Measurements from ENCODE around the gene PUS7L.

DNA sequence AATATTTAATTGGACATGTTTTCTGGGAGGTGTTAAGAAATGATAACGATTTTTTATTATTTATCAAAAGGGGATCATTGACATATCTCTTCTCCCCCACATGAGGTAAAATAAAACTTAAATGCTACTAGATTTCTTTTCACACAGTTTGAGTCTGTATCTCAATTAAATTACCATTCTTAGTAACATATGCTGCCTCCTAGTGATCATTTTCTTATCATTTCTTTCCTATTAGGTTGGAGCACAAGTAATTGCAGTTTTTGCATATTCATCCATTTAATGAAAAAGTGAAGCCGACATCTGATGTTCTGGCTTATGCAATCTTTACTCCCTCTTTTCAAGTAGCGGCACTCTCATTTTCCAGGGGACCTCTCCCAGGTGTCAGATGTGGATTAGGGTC is 24.9 kb downstream of the PUS7L start:
- TF ChIP-seq, protein P1, sequence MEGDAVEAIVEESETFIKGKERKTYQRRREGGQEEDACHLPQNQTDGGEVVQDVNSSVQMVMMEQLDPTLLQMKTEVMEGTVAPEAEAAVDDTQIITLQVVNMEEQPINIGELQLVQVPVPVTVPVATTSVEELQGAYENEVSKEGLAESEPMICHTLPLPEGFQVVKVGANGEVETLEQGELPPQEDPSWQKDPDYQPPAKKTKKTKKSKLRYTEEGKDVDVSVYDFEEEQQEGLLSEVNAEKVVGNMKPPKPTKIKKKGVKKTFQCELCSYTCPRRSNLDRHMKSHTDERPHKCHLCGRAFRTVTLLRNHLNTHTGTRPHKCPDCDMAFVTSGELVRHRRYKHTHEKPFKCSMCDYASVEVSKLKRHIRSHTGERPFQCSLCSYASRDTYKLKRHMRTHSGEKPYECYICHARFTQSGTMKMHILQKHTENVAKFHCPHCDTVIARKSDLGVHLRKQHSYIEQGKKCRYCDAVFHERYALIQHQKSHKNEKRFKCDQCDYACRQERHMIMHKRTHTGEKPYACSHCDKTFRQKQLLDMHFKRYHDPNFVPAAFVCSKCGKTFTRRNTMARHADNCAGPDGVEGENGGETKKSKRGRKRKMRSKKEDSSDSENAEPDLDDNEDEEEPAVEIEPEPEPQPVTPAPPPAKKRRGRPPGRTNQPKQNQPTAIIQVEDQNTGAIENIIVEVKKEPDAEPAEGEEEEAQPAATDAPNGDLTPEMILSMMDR (IDR thresholded peaks at IDR 0.05), result no peak
- TF ChIP-seq POLR2A (IDR thresholded peaks at IDR 0.05), result no peak
- TF ChIP-seq POLR2AphosphoS5 (IDR thresholded peaks at IDR 0.05), result no peak
